Sigmoid colon (tissue), 7 donors: Measurements from ENCODE around the gene HNRNPAB. TPM values are rescaled to one million over a fixed set of nuclear protein-coding genes. Genes with fewer than 3 reads are reported as not detected.

ENCODE experiments used
- DNase-seq: peaks from one replicate; pipeline ENCODE4 v3.0.0-alpha.2; 2019
- H3K27ac ChIP-seq, 4 donors: fragments of 200-600 bp; sonication (generic); one replicate each; pipeline ENCODE4 v1.5.1; 2016 to 2019; ENCODE audit warnings: mild to moderate bottlenecking in 1 of 4
- H3K27me3 ChIP-seq, 3 donors: fragments of 200-600 bp; sonication (generic); one replicate each; pipeline ENCODE4 v1.5.1; 2019; ENCODE audit warnings: mild to moderate bottlenecking in 1 of 3
- H3K36me3 ChIP-seq, 4 donors: fragments of 200-600 bp; sonication (generic); one replicate each; pipeline ENCODE4 v1.5.1; 2016 to 2019
- H3K4me1 ChIP-seq, 4 donors: fragments of 200-600 bp; sonication (generic); one replicate each; pipeline ENCODE4 v1.5.1; 2017 to 2019
- H3K4me3 ChIP-seq, 4 donors: fragments of 200-600 bp; sonication (generic); one replicate each; pipeline ENCODE4 v1.5.1; 2017 to 2019; ENCODE audit warnings: mild to moderate bottlenecking in 2 of 4, moderate library complexity in 1 of 4
- H3K9me3 ChIP-seq, 4 donors: fragments of 200-600 bp in 3 of 4; sonication (generic) in 3 of 4; one replicate each; pipeline versions ENCODE4 v1.5.1 to v1.6.1; 2013 to 2019
- EP300 ChIP-seq, 4 donors: sonication (generic); formaldehyde crosslinking; IDR thresholded peaks; one replicate each; pipeline ENCODE4 v1.6.1; 2017; ENCODE audit warnings: antibody characterized with exemption in 4 of 4
- POLR2A ChIP-seq, 2 donors: fragments of 450-650 bp; IDR thresholded peaks; one replicate each; pipeline ENCODE4 v1.6.1; 2016; ENCODE audit warnings: antibody characterized with exemption in 2 of 2, mild to moderate bottlenecking in 2 of 2, moderate library complexity in 2 of 2
- POLR2AphosphoS5 ChIP-seq, 4 donors: sonication (generic); formaldehyde crosslinking; IDR thresholded peaks; one replicate each; pipeline ENCODE4 v1.6.1; 2017; ENCODE audit warnings: antibody characterized with exemption in 4 of 4
- WGBS, 2 donors: extraction: QIAGEN DNeasy Blood & Tissue Kit; methylation state at CpG; one replicate each; pipeline ENCODE4 v1.1.7; 2013; 5-methylcytosine and 5-hydroxymethylcytosine counted together
- intact Hi-C: fragments of 100-400 bp; cut with DNase I; formaldehyde crosslinking; loops from one replicate; pipeline ENCODE4 v1.15.1; 2023
- polyA plus RNA-seq, 3 donors: library from polyadenylated mRNA; stranded (reverse); fragments of 200-250 nt; gene quantifications; one replicate each; pipeline ENCODE4 v1.2.3, GENCODE V29; 2013
- total RNA-seq, 4 donors: library from RNA; depleted of rRNA; stranded (reverse); fragments of >200 nt; gene quantifications; one replicate each; pipeline ENCODE4 v1.1.0, GENCODE V29; 2016
- TF ChIP-seq, protein P1 (sequence below), 4 experiments: fragments of 450-650 bp in 3 of 4; fragments of 200-600 bp in 1 of 4; IDR thresholded peaks; one replicate each; pipeline ENCODE4 v1.5.1; 2016 to 2019; ENCODE audit warnings: antibody characterized with exemption in 4 of 4, mild to moderate bottlenecking in 3 of 4, moderate library complexity in 2 of 4
- donor health status: healthy with polysubstance abuse.
- donor health status: Bipolar disorder and iron deficiency.
- donor health status: healthy.

The HNRNPAB gene
- total and polyA plus RNA-seq, 7 donors = 77.8 to 227 (median 101) TPM

DNA sequence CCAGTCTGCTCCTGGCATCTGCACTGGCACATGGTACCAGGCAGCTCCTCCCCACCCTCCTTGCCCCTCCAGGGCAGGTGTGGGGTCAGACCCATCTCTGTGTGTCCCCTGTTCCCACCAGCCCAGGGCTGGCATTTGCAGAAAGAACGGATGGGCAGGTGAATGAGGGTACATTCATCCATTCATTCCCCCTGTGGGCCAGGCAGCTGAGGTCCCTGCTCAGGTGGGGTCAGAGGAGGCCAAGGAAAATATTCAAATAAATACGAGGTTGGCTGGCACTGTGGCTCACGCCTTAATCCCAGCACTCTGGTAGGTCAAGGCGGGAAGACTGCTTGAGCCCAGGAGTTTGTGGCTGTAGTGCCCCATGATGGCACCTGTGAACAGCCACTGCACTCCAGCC lies 53.3 kb downstream of the HNRNPAB start:
- no peaks in the 10 kb centered on the region for H3K27me3 ChIP-seq
- intact Hi-C loops = no loop called here
- no peak overlapping the region for H3K4me3 ChIP-seq
- H3K27ac ChIP-seq = no peak overlapping the region
- H3K4me1 ChIP-seq = no peaks in the 10 kb centered on the region
- H3K36me3 ChIP-seq = no peaks in the 10 kb centered on the region
- 75 to 87% methylated on average over 4 of the region's 4 CpGs for WGBS, 2 donors
- DNase-seq = no peak
- TF ChIP-seq POLR2AphosphoS5 (IDR thresholded peaks at IDR 0.05) = no peak
- TF ChIP-seq, protein P1, sequence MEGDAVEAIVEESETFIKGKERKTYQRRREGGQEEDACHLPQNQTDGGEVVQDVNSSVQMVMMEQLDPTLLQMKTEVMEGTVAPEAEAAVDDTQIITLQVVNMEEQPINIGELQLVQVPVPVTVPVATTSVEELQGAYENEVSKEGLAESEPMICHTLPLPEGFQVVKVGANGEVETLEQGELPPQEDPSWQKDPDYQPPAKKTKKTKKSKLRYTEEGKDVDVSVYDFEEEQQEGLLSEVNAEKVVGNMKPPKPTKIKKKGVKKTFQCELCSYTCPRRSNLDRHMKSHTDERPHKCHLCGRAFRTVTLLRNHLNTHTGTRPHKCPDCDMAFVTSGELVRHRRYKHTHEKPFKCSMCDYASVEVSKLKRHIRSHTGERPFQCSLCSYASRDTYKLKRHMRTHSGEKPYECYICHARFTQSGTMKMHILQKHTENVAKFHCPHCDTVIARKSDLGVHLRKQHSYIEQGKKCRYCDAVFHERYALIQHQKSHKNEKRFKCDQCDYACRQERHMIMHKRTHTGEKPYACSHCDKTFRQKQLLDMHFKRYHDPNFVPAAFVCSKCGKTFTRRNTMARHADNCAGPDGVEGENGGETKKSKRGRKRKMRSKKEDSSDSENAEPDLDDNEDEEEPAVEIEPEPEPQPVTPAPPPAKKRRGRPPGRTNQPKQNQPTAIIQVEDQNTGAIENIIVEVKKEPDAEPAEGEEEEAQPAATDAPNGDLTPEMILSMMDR (IDR thresholded peaks at IDR 0.05) = no peak
- no peak for TF ChIP-seq POLR2A (IDR thresholded peaks at IDR 0.05)
- no peak for TF ChIP-seq EP300 (IDR thresholded peaks at IDR 0.05)
- no peaks in the 10 kb centered on the region for H3K9me3 ChIP-seq

DNA sequence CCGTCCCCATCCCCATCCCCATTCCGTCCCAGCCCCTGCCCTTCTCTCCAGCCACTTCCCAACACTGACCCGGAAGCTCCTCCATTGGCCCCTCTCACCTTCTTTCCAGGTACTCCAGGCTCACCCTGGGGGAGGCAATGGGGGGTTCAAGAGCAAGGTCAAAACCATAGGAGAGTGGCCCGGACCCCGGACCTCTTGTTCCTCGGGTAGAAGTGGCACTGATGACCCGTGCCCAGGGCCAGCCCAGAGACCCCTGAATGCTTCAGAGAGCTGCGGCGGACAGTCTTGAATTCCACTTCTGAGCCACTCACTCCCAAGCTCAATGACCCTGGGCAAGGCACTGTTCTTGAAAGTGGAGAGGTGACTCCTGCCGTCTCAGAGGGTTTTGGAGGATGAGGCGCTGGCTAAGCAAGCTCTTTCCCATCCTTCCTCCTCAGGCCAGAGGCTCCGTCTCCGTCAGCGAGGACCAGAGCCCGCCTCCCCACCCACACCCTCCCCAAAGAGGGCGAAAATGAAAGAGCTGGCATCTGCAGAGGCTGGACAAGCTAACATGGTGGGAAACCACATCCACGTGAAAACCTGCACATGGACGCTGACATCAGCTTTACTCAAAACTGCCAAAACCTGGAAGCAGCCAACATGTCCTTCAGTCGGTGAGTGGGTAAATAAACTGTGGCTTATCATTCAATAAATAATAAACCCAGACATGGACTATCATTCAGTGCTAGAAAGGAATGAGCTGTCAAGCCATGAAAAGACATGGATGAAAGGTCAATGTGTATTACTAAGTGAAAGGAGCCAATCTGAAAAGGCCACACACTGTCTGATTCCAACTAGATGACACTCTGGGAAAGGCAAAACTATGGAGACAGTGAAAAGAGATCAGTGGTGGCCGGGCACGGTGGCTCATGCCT lies 55.5 kb downstream of the HNRNPAB start:
- H3K4me3 ChIP-seq = no peak overlapping the region
- WGBS, 2 donors = 75 to 80% methylated on average over 21 of the region's 21 CpGs
- no peak overlapping the region for H3K27ac ChIP-seq

More for the DNA sequence above, 55.5 kb downstream of the HNRNPAB start:
- TF ChIP-seq, protein P1 (IDR thresholded peaks at IDR 0.05) = no peak
- no peak for TF ChIP-seq POLR2A (IDR thresholded peaks at IDR 0.05)
- TF ChIP-seq POLR2AphosphoS5 (IDR thresholded peaks at IDR 0.05) = no peak
- TF ChIP-seq EP300 (IDR thresholded peaks at IDR 0.05) = no peak
- DNase-seq = no peak
- no peaks in the 10 kb centered on the region for H3K27me3 ChIP-seq
- intact Hi-C loops = no loop called here
- H3K36me3 ChIP-seq = no peaks in the 10 kb centered on the region
- no peaks in the 10 kb centered on the region for H3K9me3 ChIP-seq
- H3K4me1 ChIP-seq = no peaks in the 10 kb centered on the region

Other genes with a start within 250 kb of the HNRNPAB start
- not detected for gene PROP1, start 208.3 kb upstream of the HNRNPAB start, total RNA-seq
- not detected for gene PROP1, start 208.3 kb upstream of the HNRNPAB start, polyA plus RNA-seq
- 1 to 10 TPM in 3 of 4 donors, under 1 TPM in 1; 0.95 to 3.0 (median 1.6) TPM for gene N4BP3, start 91.0 kb upstream of the HNRNPAB start, total RNA-seq
- gene N4BP3, start 91.0 kb upstream of the HNRNPAB start, polyA plus RNA-seq = 1 to 10 TPM in 2 of 3 donors, under 1 TPM in 1; 0.69 to 2.3 (median 1.2) TPM
- 10 to 100 TPM; 37.5 to 44.8 (median 42.0) TPM for gene RMND5B, start 73.5 kb upstream of the HNRNPAB start, total RNA-seq
- 10 to 100 TPM; 25.2 to 36.2 (median 30.5) TPM for gene RMND5B, start 73.5 kb upstream of the HNRNPAB start, polyA plus RNA-seq
- 100 to 1,000 TPM in 3 of 4 donors, 10 to 100 TPM in 1; 77.8 to 231 (median 185) TPM for gene NHP2, start 50.6 kb upstream of the HNRNPAB start, total RNA-seq
- gene NHP2, start 50.6 kb upstream of the HNRNPAB start, polyA plus RNA-seq = 100 to 1,000 TPM; 131 to 177 (median 156) TPM
- gene GMCL2, start 17.2 kb upstream of the HNRNPAB start, total RNA-seq = not detected
- gene GMCL2, start 17.2 kb upstream of the HNRNPAB start, polyA plus RNA-seq = under 1 TPM in 1 of 3 donors, not detected in 2; 0.01 TPM
- 10 to 100 TPM; 26.0 to 66.5 (median 41.6) TPM for gene PHYKPL, start 28.3 kb downstream of the HNRNPAB start, total RNA-seq
- gene PHYKPL, start 28.3 kb downstream of the HNRNPAB start, polyA plus RNA-seq = 100 to 1,000 TPM in 1 of 3 donors, 10 to 100 TPM in 2; 46.2 to 121 (median 47.6) TPM